H9 (cell line): ENCODE results near the gene FMN1. TPM values are rescaled to one million over a fixed set of nuclear protein-coding genes. Genes with fewer than 3 reads are reported as not detected.

Experiments used
- DNase-seq: peaks from one replicate; pipeline ENCODE4 v3.0.0-alpha.2; 2017
- H2AFZ ChIP-seq: one replicate; pipeline ENCODE4 v1.6.1; 2013; ENCODE audit warnings: mild to moderate bottlenecking, low read length, control low read depth, moderate library complexity
- H2AK5ac ChIP-seq: 2 replicates; pipeline ENCODE4 v1.6.1; 2013; ENCODE audit warnings: low read length, control low read depth, mixed read lengths; ENCODE audit not compliant: insufficient read length
- H2BK120ac ChIP-seq: one replicate; pipeline ENCODE4 v1.6.1; 2013; ENCODE audit warnings: low read depth, mild to moderate bottlenecking, low read length, control low read depth, inconsistent platforms; ENCODE audit not compliant: poor library complexity, severe bottlenecking
- H2BK12ac ChIP-seq: 2 replicates; pipeline ENCODE4 v1.6.1; 2013; ENCODE audit warnings: low read length, control low read depth, mixed read lengths, low read depth; ENCODE audit not compliant: insufficient read length
- H2BK15ac ChIP-seq: 2 replicates; pipeline ENCODE4 v1.6.1; 2013; ENCODE audit warnings: low read depth, low read length, control low read depth
- H2BK20ac ChIP-seq: one replicate; pipeline ENCODE4 v1.6.1; 2013; ENCODE audit warnings: low read depth, mild to moderate bottlenecking, low read length, control low read depth, inconsistent platforms; ENCODE audit not compliant: poor library complexity, severe bottlenecking
- H2BK5ac ChIP-seq: 2 replicates; pipeline ENCODE4 v1.6.1; 2013; ENCODE audit warnings: low read length, control low read depth, mixed read lengths; ENCODE audit not compliant: insufficient read length
- H3K14ac ChIP-seq: 2 replicates; pipeline ENCODE4 v1.6.1; 2013; ENCODE audit warnings: low read length, control low read depth; ENCODE audit not compliant: insufficient read depth
- H3K18ac ChIP-seq: 2 replicates; pipeline ENCODE4 v1.6.1; 2013; ENCODE audit warnings: low read depth, mild to moderate bottlenecking, mixed read lengths, low read length, control low read depth; ENCODE audit not compliant: insufficient read length
- H3K23ac ChIP-seq: 2 replicates; pipeline ENCODE4 v1.6.1; 2013; ENCODE audit warnings: low read length, control low read depth, mixed read lengths, low read depth; ENCODE audit not compliant: insufficient read length
- H3K23me2 ChIP-seq: 2 replicates; pipeline ENCODE4 v1.6.1; 2013; ENCODE audit warnings: low read depth, mild to moderate bottlenecking, mixed read lengths, low read length, control low read depth; ENCODE audit not compliant: insufficient read length, poor library complexity, severe bottlenecking
- H3K27ac ChIP-seq: 2 replicates; pipeline ENCODE4 v1.5.1; 2013; ENCODE audit warnings: low read length, control low read depth, mixed read lengths, low read depth; ENCODE audit not compliant: insufficient read length
- H3K27me3 ChIP-seq: 2 replicates; pipeline ENCODE4 v1.6.1; 2013; ENCODE audit warnings: low read length, control low read depth, inconsistent platforms; ENCODE audit not compliant: insufficient read depth
- H3K4ac ChIP-seq: 2 replicates; pipeline ENCODE4 v1.6.1; 2013; ENCODE audit warnings: low read depth, mild to moderate bottlenecking, control low read depth, inconsistent platforms, low read length, moderate library complexity
- H3K4me1 ChIP-seq: 2 replicates; pipeline ENCODE4 v1.6.1; 2013; ENCODE audit warnings: low read length, control low read depth, inconsistent platforms; ENCODE audit not compliant: insufficient read depth
- H3K4me2 ChIP-seq: 2 replicates; pipeline ENCODE4 v1.6.1; 2013; ENCODE audit warnings: low read length, control low read depth, mixed read lengths; ENCODE audit not compliant: insufficient read length, insufficient read depth
- H3K56ac ChIP-seq: 2 replicates; pipeline ENCODE4 v1.6.1; 2013; ENCODE audit warnings: low read depth, mild to moderate bottlenecking, mixed read lengths, low read length, control low read depth; ENCODE audit not compliant: insufficient read length
- H3K79me1 ChIP-seq: 2 replicates; pipeline ENCODE4 v1.6.1; 2013; ENCODE audit warnings: low read depth, mild to moderate bottlenecking, moderate library complexity, low read length, control low read depth, inconsistent platforms; ENCODE audit not compliant: insufficient read depth, poor library complexity, severe bottlenecking
- H3K79me2 ChIP-seq: 2 replicates; pipeline ENCODE4 v1.6.1; 2013; ENCODE audit warnings: low read length, control low read depth, inconsistent platforms; ENCODE audit not compliant: insufficient read depth
- H3K9ac ChIP-seq: 2 replicates; pipeline ENCODE4 v1.6.1; 2013; ENCODE audit warnings: low read length, control low read depth, mixed read lengths; ENCODE audit not compliant: insufficient read length; ENCODE audit errors: extremely low read depth
- H3K9me3 ChIP-seq: one replicate; pipeline ENCODE4 v1.6.1; 2013; ENCODE audit warnings: low read depth, low read length, inconsistent platforms; ENCODE audit not compliant: control insufficient read depth
- H3T11ph ChIP-seq: one replicate; pipeline ENCODE4 v1.6.1; 2013; ENCODE audit warnings: mild to moderate bottlenecking, low read length, control low read depth, inconsistent platforms
- H4K20me1 ChIP-seq: one replicate; pipeline ENCODE4 v1.6.1; 2013; ENCODE audit not compliant: control insufficient read depth, insufficient read length, insufficient read depth
- H4K5ac ChIP-seq: 2 replicates; pipeline ENCODE4 v1.6.1; 2013; ENCODE audit warnings: low read depth, mild to moderate bottlenecking, mixed read lengths, low read length, control low read depth; ENCODE audit not compliant: insufficient read length
- H4K8ac ChIP-seq: replicated peaks from 2 replicates; pipeline ENCODE4 v1.6.1; 2013; ENCODE audit warnings: low read length, control low read depth, mixed read lengths, low read depth; ENCODE audit not compliant: insufficient read length
- H4K91ac ChIP-seq: 2 replicates; pipeline ENCODE4 v1.6.1; 2013; ENCODE audit warnings: low read depth, mild to moderate bottlenecking, moderate library complexity, mixed read lengths, low read length, control low read depth; ENCODE audit not compliant: insufficient read length
- H3K27ac Mint-ChIP-seq, 3 experiments: 2 replicates in 2 of 3; 3 replicates in 1 of 3; pipeline ENCODE4 v1.8.0; 2020 to 2021; ENCODE audit warnings: mixed read lengths in 3 of 3, mild to moderate bottlenecking in 1 of 3, moderate library complexity in 1 of 3
- H3K27me3 Mint-ChIP-seq: 2 replicates; pipeline ENCODE4 v1.8.0; 2021; ENCODE audit warnings: low read depth, mild to moderate bottlenecking, moderate library complexity, mixed read lengths
- H3K36me3 Mint-ChIP-seq, 3 experiments: 2 replicates in 2 of 3; 3 replicates in 1 of 3; pipeline ENCODE4 v1.8.0; 2020 to 2021; ENCODE audit warnings: low read depth in 3 of 3, mixed read lengths in 3 of 3; ENCODE audit not compliant: insufficient read depth in 1 of 3
- H3K4me1 Mint-ChIP-seq, 2 experiments: 2 replicates each; pipeline ENCODE4 v1.8.0; 2020; ENCODE audit warnings: mixed read lengths in 2 of 2
- H3K4me3 Mint-ChIP-seq, 2 experiments: 2 replicates in 1 of 2; 3 replicates in 1 of 2; pipeline ENCODE4 v1.8.0; 2020 to 2021; ENCODE audit warnings: mild to moderate bottlenecking in 2 of 2, mixed read lengths in 2 of 2, moderate library complexity in 1 of 2
- H3K9me3 Mint-ChIP-seq, 2 experiments: 2 replicates in 1 of 2; 3 replicates in 1 of 2; pipeline ENCODE4 v1.8.0; 2020; ENCODE audit warnings: mild to moderate bottlenecking in 2 of 2, mixed read lengths in 2 of 2, moderate library complexity in 1 of 2
- WGBS: extraction: QIAGEN DNeasy Blood & Tissue Kit; methylation state at CpG from one replicate; pipeline ENCODE4 v1.1.7; 2013; ENCODE audit warnings: missing lambda C conversion rate, low lambda C conversion rate, mixed read lengths; ENCODE audit not compliant: insufficient read length; ENCODE audit errors: extremely low coverage; 5-methylcytosine and 5-hydroxymethylcytosine counted together
- long read RNA-seq: library from polyadenylated mRNA; unstranded; transcript quantifications from one replicate; pipeline ENCODE4 v2.0.0, GENCODE V29; 2020
- total RNA-seq: library from RNA; stranded (reverse); gene quantifications from 2 replicates; pipeline ENCODE4 v1.2.1, GENCODE V29; 2021
- TF ChIP-seq, protein P1 (sequence below): fragments of 200-600 bp; sonication (generic); conservative IDR thresholded peaks from 3 replicates; pipeline ENCODE4 v1.8.0; 2021; ENCODE audit warnings: antibody characterized with exemption, mild to moderate bottlenecking

Gene FMN1
- total RNA-seq, result 1.9 and 2.0 TPM in 2 replicates
- long read RNA-seq, full-length matches to known transcripts, result 1 of 1 reads
- long read RNA-seq, partial matches to known transcripts, result 0 of 1 reads
- long read RNA-seq, other reads (novel, unspliced or antisense), result 0 of 1 reads

DNA sequence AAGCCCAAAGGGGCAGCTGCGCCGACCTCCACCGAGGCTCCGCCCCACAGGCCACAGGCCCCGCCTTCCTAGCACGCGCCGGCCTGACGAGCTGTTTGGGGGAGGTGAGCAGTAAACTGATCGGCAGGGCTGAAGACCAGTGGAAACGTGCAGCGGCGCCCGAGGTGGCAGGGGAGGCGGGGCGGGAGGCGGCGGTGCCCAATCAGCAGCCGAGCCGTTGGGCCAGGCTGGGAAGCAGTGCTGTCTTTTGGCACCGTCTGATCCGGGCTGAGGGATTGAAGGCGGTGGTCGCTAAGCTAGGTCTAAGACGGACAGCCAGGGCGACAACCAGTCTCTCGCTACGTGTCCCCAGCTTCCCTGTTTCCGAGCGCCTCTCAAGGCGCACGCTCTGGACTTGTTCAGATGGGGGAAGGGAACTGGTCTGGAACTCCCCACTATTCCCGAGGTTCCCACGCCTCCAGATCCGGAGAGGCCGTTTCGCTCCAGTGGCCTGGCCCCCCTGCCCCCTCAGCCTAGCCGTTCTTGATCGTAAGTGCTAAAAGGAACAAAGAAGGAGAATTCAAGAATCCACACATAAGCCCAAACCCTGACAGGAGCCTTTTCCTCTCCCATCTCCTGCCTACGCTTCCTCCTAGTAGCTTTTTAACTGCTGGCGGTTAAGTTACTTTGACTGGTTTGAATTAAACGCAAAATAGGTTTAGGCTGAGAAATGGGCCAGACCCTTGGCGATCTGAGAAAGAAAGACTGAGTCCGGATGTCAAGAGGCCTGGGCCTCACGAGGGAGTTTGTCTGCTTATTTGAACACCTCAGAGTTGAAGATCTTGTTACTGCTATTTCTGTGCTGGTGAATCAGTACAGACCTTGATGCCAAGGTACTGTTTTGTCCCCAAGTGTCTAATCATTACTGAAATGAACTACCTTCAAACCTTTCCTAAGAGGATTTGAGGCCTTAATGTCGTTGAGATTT, at the start of gene FMN1:
FMN1 (minus strand) TSS at position 11 of the 967 bp plus-strand sequence. CDS start 39,800 bp downstream, outside the sequence.
- Histone ChIP-seq H2BK15ac (no peak within 1 kb of the TSS), H4K91ac (no peak within 1 kb of the TSS), H3K79me2 (no peaks in the 10 kb centered on the region), H3K4ac (no peak within 1 kb of the TSS), H4K5ac (no peak within 1 kb of the TSS), H3K4me1 (no peaks in the 10 kb centered on the region; the same call in 1 of the 2 replicates), H3K9me3 (no peaks in the 10 kb centered on the region), H3K23me2 (peaks cover 4% of the 10 kb centered on the region), H3K14ac (no peak within 1 kb of the TSS), H2BK12ac (no peak within 1 kb of the TSS), H4K8ac (no peak within 1 kb of the TSS), H3T11ph (no peak within 1 kb of the TSS), H2BK120ac (no peak within 1 kb of the TSS), H3K23ac (no peak within 1 kb of the TSS), H3K27me3 (no peaks in the 10 kb centered on the region), H3K9ac (peak within 1 kb of the TSS; percentile 0), H2AFZ (no peak within 1 kb of the TSS), H3K18ac (no peak within 1 kb of the TSS), H2BK20ac (no peak within 1 kb of the TSS), H3K79me1 (no peaks in the 10 kb centered on the region), H4K20me1 (no peaks in the 10 kb centered on the region), H3K27ac (no peak within 1 kb of the TSS), H3K56ac (no peak within 1 kb of the TSS), H2BK5ac (no peak within 1 kb of the TSS), H2AK5ac (no peak within 1 kb of the TSS), H3K4me2 (peak within 1 kb of the TSS; percentile 55)
- TF ChIP-seq, protein P1, sequence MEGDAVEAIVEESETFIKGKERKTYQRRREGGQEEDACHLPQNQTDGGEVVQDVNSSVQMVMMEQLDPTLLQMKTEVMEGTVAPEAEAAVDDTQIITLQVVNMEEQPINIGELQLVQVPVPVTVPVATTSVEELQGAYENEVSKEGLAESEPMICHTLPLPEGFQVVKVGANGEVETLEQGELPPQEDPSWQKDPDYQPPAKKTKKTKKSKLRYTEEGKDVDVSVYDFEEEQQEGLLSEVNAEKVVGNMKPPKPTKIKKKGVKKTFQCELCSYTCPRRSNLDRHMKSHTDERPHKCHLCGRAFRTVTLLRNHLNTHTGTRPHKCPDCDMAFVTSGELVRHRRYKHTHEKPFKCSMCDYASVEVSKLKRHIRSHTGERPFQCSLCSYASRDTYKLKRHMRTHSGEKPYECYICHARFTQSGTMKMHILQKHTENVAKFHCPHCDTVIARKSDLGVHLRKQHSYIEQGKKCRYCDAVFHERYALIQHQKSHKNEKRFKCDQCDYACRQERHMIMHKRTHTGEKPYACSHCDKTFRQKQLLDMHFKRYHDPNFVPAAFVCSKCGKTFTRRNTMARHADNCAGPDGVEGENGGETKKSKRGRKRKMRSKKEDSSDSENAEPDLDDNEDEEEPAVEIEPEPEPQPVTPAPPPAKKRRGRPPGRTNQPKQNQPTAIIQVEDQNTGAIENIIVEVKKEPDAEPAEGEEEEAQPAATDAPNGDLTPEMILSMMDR, result no peak
- H3K9me3 Mint-ChIP-seq, result no peaks in the 10 kb centered on the region
- H3K27ac Mint-ChIP-seq, result peak within 1 kb of the TSS in 2 of 3 experiments; percentile 81 to 90; a peak in 5 of 7 replicates
- no CpG with 5 or more reads among the region's 46 CpGs for WGBS
- H3K4me3 Mint-ChIP-seq, result peak within 1 kb of the TSS; percentile 74 to 95
- H3K4me1 Mint-ChIP-seq, result peaks cover 27 to 28% of the 10 kb centered on the region in 2 experiments
- DNase-seq, result peak; percentile 99
- H3K27me3 Mint-ChIP-seq, result peaks cover 19% of the 10 kb centered on the region
- no peaks in the 10 kb centered on the region for H3K36me3 Mint-ChIP-seq
